Epithelial cell of esophagus (primary cell): ENCODE data around the gene TMEM229B.

Experiments
- DNase-seq: peaks from one replicate; pipeline ENCODE4 v3.0.0; 2010; ENCODE audit warnings: low read depth
- H3K4me3 ChIP-seq: 2 replicates; pipeline ENCODE4 v1.5.1; 2011; ENCODE audit warnings: mild to moderate bottlenecking, low read length, control low read depth
- CTCF ChIP-seq: IDR thresholded peaks from 2 replicates; pipeline ENCODE4 v1.5.1; 2011; ENCODE audit warnings: low read depth, mild to moderate bottlenecking, low read length, control low read depth, inconsistent platforms; ENCODE audit not compliant: insufficient read depth; ENCODE audit errors: missing control alignments

TMEM229B gene

GRCh38 chr14:67423424-67423823 is 65.1 kb downstream of the TMEM229B start:
- no peak for DNase-seq
- no peak overlapping the region for H3K4me3 ChIP-seq
- no peak for TF ChIP-seq CTCF

- H3K4me3 ChIP-seq: no peak overlapping the region
- DNase-seq: no peak
- TF ChIP-seq CTCF: no peak
Measured at GRCh38 chr14:67421356-67422224, 66.9 kb downstream of the TMEM229B start.
